ENCODE results near the gene RAB31. TPM values are rescaled to one million over a fixed set of nuclear protein-coding genes. Genes with fewer than 3 reads are reported as not detected.
"Not testable (repeated sequence)": the region's sequence is repeated elsewhere in the genome, so short reads cannot be mapped to it uniquely, and the experiment has no call there.

Gene RAB31
- total RNA-seq, 1 donor from 2014 or later, result 28.1 TPM

DNA sequence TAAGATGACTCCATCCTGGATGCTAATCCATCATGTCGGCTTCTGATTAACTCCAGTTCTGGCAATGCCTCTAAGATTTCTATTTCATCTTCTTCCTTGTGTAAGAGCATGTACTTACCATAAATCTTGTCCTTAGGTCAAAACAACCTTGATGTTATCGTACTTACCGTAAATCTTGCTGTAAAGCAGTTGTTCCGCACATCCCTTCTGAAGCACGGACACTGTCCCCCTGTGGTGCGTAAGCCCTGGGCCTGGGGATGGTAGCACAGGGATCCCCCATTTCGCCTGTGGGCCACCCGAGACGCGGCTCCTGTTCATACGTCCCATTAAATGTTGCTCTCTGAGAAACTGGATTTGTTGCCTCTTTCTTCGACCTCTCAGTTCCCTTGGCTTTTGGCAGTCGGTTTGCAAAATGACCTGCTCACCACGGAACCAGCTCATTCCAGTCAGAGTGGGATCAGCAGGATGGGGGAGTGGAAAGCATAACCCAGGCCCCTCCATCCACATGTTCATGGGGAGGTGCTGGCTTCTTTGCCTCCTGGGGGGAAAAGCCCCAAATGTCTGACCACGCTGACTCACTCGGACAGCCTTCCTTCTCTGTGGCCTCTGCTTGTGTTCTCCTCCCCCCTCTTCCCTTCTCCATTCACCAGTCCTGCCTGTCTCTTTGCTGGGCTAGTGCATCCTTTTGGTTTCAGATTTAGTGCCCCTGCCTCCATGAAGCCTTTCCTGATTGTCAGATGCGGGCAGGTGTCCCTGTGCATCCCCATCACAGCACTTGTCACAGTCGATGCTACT is 49.9 kb downstream of the RAB31 start:
- DNase-seq (ENCODE audit: low read depth), result peak; percentile 80

DNA sequence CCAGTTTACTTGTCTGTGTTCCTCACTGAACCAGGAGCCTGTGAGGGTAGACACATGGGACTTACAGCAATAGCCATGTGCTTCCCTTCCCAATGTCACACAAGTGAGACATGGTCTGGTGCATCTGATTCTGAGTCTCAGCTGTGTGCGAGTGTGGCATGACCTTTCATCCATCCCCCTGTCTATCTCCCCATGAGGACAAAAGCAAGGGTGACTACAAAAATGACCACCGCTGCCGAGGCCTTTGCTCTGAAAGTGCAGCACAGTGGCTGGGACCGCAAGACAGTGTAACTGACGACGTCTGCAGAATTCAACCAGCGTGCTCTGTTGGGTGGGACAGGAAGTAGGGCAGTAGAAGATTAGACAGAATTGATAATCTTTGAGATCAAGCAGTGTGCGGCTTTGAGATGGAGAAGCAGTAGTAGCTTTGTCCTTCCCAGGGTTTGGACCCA is 50.5 kb downstream of the RAB31 start:
- no peak for DNase-seq (ENCODE audit: low read depth)

DNA sequence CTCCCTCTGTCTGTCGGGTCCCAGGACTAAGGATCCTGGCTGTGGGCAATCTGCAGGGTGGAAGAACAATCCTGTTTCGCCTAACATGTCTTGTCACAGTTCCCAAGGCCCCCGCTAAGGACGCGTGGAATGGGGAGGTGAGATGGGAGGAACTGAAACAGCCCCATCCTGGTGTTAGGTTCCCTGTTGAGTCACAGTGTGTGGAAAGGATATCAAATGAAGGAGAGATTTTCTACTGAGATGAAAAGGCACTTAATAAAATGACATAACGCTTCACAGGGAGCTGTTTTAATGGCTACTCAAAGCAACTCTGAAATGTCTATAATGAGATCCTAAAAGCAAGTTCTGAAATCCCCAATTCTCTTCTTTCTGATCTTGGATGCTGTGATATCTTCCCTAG is 52.5 kb downstream of the RAB31 start:
- no peak for DNase-seq (ENCODE audit: low read depth)

DNA sequence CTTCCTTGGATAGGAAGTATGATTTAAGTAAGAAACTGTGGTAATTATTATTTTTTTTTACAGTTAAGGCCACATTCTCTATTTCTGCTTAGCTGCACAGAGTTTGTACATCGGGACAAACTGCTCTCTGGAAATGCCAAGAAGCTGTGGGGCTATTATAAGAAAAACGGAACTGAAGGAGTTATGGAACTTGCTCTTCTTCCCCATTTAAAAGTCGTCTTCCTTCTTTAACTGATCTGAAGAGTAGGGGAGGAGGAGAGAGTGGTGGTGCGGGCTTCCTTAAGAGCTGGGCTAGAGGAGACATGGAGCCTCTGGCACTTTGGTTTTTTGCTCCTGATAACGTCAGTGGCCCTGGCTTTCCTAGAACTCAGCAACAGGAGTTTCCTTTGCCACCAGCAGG is 54.4 kb downstream of the RAB31 start:
- DNase-seq (ENCODE audit: low read depth), result no peak

DNA sequence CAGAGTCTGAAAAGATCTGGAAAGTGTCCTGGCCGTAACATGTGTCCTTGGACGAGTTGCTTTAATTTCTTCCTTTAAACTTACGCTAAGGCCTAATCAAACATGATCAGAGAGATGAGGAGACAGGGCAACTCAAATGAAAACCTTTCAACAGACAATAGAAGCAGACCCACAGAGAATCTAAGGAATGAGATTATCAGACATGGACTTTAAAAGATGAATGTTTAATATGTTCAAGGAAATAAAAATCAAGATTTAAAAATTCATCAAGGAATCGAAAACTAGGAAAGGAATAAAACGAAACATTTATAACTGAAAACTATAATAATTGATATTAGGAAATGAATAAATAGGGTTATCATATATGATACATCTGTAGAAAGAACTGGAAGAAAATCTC is 55.1 kb downstream of the RAB31 start:
- DNase-seq (ENCODE audit: low read depth), result no peak

DNA sequence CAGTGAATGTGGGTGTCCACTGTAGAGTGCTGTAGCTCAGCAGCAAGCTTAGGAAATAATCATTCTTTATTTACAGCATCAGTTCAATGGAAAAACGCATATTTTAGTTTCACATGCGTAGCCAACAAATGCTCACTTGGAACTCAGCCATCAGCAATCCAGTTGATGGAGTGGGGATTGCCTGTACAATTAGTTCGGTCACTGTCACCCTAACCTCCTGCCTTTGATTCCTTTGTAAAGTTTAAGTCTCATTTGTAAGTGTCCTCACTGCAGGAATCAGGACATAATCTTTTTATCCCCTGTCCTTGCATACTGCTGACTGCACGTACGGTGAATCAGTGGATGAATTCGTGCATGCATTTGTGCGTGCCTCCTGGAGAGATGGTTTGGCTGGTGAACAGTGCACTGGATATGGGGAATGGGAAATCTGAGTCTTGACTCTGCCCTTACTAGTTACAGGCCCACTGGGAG is 55.9 kb downstream of the RAB31 start:
- no peak for DNase-seq (ENCODE audit: low read depth)

DNA sequence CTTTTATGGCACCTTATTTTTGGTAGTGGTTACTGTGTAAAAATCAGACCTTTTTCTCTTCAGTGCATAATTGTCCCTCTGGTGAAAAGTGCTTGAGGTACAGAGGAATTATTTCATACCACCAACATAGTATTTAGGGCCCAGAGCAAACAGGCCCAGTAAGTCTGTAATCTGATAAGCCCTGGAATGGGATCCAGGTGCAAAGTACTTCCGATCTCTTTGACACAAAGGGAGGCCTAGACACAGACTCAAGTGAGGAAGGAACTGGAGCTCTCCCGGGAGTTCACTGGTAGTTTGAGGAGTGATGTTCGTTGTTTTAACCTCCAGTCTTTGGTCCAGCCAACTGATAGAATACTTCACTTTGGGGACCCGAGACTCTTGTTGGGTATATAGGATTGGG is 57.4 kb downstream of the RAB31 start:
- DNase-seq (ENCODE audit: low read depth), result no peak

DNA sequence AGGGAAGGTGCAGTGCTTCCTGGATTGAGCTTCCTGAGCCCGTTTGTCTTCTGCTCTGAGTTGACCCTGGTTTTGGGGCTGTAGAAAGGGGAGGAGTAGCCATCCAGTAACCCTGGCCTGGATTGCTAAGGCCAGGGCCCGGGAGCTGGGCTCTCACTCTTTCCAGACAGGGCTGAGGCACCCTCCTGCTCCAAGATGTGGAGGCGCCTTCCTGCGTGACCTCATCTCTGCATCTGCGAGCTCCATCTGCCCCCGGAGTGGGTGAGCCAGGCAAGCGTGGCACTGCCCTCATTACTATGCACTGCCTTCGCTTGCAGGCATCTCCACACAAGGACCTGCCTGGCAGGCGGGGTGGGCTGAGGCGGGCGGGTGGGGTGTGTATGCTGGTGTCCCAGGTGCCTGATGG is 58.0 kb downstream of the RAB31 start:
- no peak for DNase-seq (ENCODE audit: low read depth)

DNA sequence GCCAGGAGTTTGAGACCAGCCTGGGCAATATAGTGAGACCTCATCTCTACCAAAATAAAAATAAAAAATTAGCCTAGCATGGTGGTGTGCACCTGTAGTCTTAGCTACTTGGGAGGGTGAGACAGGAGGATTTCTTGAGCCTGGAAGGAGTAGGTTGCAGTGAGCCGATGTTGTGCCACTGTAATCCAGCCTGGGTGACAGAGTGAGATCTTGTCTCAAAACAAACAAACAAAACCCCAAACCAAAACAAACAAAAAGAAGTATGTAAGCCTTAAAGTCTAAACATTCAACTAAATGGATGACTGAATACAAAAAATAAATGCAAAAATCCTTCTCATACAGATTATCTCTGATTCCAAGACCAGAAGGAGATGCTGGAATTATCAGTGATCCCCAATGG is 58.6 kb downstream of the RAB31 start:
- no peak for DNase-seq (ENCODE audit: low read depth)

DNA sequence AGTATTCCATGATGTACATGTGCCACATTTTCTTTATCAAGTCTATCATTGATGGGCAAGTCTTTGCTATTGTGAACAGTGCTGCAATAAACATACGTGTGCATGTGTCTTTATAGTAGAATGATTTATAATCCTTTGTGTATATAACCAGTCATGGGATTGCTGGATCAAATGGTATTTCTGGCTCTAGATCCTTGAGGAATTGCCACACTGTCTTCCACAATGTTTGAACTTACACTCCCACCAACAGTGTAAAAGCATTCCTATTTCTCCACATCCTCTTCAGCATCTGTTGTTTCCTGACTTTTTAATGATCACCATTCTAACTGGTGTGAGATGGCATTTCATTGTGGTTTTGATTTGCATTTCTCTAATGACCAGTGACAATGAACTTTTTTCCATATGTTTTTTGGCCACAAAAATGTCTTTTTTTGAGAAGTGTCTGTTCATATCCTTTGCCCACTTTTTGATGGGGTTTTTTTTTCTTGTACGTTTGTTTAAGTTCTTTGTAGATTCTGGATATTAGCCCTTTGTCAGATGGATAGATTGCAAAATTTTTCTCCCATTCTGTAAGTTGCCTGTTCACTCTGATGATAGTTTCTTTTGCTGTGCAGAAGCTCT is 60.1 kb downstream of the RAB31 start:
- DNase-seq (ENCODE audit: low read depth), result not testable (repeated sequence)

DNA sequence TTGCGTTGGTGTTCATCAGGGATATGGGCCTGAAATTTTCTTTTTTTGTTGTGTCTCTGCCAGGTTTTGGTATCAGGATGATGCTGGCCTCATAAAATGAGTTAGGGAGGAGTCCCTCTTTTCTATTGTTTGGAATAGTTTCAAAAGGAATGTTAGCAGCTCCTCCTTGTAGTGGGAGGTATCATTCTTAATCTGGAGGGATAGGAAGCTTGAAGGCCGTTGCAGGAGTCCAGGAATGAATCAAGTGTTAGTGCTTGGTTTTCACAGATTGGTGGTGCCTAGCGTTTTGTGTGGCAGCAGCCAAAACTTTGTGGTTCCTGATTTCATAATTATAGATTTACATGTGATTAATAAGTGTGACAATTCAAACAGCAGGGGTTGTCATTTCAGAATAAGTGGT is 62.0 kb downstream of the RAB31 start:
- DNase-seq (ENCODE audit: low read depth), result not testable (repeated sequence)

DNA sequence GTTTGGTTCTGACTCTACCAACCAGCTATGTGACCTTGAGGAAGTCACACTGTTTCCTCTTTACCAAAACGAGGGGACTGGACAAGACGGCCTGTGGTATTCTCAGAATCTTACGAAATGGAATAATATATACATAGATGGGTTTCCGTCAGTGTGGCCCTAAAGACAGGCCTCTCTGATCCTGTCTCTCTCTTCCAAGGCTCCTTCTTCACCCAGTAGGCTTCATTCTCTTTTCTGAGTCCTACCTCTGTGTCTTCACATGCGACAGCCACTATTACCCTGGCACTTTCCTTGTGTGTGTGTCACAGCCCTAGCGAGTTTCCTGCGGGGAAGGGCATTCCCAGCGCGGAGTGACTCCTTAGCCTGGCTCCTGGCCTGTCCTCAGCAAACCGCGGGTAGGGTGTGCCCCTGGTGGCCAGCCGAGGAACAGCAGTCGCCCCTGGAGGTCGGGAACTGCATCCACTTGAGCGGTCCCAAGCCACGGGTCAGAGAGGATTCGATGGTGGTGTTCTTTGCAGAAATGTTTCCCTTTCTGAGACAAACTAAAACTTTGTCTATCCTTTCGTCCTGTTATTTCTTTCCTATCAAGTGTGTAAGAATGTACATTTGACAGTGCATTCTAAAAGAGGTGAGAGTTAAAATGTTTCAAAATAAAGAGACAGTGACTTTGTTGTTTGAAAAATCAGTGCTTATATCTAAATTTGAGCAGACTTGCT is 63.3 kb downstream of the RAB31 start:
- DNase-seq (ENCODE audit: low read depth), result peak; percentile 53

DNA sequence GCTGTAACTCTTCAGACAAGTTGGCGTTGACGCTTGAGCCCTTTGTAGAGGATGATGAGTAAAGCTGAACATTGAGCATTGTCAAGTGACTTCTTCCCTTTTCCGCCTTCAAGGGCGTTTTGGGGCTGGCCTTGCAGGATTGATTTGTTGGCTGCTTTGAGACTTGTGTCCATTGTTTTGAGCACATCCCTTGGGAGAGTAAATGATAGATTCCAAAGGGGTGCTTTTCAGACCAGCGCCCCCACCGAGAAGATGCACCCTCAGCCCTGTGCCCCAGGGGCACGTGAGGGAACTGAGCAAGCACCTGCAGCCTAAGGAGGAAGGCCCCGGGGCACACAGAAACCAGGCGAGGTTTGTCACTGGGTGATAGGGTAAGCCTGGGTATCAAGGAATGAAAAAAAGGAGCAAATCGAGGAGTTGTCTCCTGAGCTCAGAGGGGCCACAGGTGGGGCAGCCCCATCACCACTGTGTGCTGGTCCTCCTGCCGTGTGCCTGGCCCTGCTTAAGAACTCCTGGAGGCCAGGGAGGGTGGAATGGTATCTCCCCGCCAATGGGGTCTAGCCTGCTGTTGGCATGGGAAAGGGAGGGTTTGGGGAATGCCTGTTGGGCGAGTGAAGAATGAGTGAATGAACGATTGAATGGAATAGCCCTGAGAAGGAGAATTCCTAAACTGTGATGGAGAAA is 64.0 kb downstream of the RAB31 start:
- no peak for DNase-seq (ENCODE audit: low read depth)

DNA sequence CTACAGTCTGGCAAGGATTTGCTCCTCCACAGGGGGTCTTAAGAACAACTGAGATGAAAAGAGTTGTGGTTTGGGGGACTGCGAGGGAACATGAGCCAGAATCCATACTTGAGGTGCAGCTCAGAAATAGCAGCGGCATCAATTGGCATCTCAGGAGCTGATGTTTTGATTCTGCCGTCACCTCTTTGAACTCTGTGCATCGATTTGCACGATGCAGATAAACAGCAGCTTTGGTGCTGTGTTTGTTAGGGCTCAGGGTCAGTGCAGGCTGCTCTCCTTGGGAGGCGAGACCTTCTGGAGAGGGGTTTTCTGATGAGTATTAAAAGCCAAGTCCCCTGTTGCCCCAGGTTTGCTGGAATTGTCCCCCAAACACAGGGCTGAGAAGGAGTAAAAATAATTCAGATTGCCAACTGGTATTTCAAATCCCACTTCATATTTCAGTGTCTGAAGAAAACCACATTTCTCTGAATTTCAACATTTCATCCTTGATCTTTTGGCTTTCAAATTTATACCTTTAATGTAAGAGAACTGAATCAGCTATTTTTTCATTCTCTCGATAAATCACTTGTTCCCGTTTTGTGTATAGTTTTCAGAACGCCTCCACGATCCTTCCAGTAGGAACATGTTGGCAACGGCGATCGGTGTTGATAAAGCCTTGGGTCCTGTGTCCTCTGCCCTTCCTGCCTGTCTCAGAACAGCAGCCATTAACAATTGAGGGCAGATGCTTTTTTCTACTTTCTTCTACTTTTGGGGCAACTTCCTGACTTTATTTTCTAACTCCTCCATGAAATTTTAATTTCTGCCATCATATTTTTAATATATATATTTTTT is 65.0 kb downstream of the RAB31 start:
- no peak for DNase-seq (ENCODE audit: low read depth)

DNA sequence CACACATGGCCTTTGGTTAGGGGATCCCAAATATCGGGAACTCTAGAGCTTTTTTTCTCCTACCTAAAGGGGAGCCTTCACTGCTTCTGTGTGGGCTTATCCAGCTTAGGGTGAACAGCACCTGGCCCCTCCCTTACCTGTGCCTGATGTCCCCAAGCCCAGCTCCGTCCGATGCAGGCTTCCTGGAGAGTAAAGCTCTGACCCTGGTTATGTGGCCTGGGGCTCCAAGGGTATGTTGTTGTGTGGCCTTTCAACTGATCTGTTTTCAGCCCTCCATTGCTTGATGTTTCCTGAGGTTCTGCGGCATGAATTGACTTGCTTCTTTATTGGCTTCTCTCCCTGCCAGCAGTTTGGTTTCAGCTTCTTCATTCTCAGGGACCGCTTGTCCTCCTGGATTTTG is 66.0 kb downstream of the RAB31 start:
- no peak for DNase-seq (ENCODE audit: low read depth)

DNA sequence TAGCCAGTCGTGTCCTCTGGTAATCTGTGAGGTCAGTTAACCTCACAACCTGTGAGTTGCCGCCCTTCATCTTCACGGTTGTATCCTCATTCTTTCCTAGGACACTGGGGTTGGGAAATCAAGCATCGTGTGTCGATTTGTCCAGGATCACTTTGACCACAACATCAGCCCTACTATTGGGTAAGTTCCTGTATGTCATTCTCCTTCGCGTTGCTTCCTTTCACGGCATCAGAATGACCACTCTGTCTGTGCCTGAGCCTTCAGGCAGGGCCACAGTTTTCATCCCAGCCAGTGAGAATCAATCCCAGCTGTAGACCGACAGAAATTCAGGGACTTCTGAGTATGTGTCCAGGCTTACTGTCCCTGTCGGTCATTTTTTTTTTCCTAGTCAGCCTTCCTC is 67.1 kb downstream of the RAB31 start:
- no peak for DNase-seq (ENCODE audit: low read depth)

DNA sequence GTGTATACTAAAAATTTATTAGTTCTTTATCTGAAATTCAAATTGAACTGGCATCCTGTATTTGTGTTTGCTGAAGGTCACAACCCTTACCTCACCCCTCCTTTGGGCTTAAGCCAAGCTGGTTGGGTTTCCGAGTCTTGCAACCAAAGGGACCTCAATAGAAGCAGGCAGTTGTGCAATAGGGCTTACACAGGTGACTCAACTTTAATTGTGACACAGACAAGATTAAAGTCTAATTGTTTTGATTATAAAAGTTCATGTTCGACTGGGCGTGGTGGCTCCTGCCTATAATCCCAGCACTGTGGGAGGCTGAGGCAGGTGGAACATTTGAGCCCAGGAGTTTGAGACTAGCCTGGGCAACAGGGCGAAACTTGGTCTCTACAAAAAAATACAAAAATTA is 71.5 kb downstream of the RAB31 start:
- DNase-seq (ENCODE audit: low read depth), result peak; percentile 88

DNA sequence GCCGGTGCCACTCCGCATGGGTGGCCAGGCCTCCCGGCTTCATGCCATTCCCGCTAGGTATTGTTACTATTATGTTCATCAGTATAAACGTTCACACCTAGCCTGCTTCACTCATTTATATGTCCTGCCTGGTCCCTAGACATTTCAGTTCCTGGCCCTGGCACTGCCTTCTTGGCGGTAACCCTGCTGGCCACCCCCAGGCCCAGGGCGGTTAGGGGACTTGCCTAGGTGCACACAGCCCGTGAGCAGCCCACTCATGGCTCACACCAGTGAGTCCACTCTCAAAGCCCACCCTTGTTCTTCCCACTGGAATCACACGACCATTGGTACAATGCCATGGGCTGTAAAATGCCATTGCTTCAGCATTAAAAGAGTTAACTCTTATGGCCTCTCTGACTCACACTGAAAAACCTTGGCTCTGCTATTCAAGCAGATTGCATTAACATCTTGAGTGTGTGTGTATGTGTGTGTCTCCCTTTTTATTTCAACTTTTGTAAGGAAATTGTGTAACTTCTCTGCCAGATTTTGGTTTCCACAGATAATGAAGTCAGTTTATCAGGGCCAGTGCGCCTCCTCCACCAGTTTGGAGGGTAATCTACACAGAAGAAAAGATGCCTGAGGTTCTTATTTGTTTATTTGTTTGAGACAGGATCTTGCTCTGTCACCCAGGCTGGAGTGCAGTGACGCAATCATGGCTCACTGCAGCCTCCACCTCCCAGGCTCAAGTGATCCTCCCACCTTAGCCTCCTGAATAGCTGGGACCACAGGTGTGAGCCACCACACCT is 74.2 kb downstream of the RAB31 start:
- peak; percentile 88 for DNase-seq (ENCODE audit: low read depth)

DNA sequence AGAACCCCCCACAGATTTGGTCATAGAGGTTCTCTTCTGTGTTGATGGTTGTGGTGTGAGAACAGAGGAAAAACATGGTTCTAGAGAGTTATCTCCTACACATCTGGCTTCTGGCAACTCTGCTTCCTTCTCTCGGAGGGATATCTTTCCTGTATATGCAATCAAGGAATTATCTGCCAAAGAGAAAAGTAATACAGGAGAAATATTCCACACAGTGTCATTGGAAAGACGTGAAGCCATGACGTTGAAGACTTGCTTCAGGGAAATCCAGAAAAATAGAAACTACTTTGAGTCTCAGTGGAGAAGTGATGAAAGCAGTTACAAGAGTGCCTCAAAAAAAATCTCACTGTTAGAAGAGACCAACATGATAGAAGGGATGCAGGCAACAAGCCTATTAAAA is 78.5 kb downstream of the RAB31 start:
- DNase-seq (ENCODE audit: low read depth), result no peak

DNA sequence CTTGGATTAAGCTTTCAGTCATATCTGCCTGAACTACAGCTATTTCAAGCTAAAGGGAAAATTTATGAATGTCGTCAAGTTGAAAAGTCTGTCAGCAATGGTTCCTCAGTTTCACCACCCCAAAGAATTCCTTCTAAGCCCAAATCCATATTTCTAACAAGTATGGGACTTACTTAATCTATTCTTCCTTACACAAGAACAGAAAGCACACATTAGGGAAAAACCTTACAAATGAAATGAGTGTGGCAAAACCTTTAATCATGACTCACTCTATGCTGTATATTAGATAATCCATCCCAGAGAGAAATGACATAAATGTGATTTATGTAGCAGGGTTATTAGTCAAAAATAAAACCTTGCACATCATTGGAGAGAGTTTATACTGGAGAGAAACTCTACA is 78.9 kb downstream of the RAB31 start:
- no peak for DNase-seq (ENCODE audit: low read depth)
